Trophoblast cell (in vitro differentiated cells and primary cell): ENCODE results near the gene HIP1R.

Experiments
- DNase-seq, 2 donors: peaks; one replicate each; pipeline ENCODE4 v3.0.0-alpha.2; 2016
- H2AFZ ChIP-seq: 2 replicates; pipeline ENCODE4 v1.6.1; 2013; ENCODE audit warnings: low read length, moderate library complexity, mild to moderate bottlenecking; ENCODE audit not compliant: insufficient read depth, poor library complexity
- H2AK5ac ChIP-seq: 2 replicates; pipeline ENCODE4 v1.6.1; 2013; ENCODE audit warnings: mild to moderate bottlenecking, low read length
- H2BK120ac ChIP-seq: 2 replicates; pipeline ENCODE4 v1.6.1; 2013; ENCODE audit warnings: low read length, mild to moderate bottlenecking, moderate library complexity; ENCODE audit not compliant: insufficient read depth, poor library complexity
- H2BK12ac ChIP-seq: 2 replicates; pipeline ENCODE4 v1.6.1; 2013; ENCODE audit warnings: mild to moderate bottlenecking, low read length, moderate library complexity
- H2BK5ac ChIP-seq: 2 replicates; pipeline ENCODE4 v1.6.1; 2013; ENCODE audit warnings: low read length, low read depth, moderate library complexity, mild to moderate bottlenecking; ENCODE audit not compliant: poor library complexity
- H3K14ac ChIP-seq: 2 replicates; pipeline ENCODE4 v1.6.1; 2013; ENCODE audit warnings: mild to moderate bottlenecking, low read length
- H3K18ac ChIP-seq: 2 replicates; pipeline ENCODE4 v1.6.1; 2013; ENCODE audit warnings: mild to moderate bottlenecking, low read length
- H3K23ac ChIP-seq: 2 replicates; pipeline ENCODE4 v1.6.1; 2013; ENCODE audit warnings: low read length
- H3K27ac ChIP-seq: 2 replicates; pipeline ENCODE4 v1.5.1; 2013; ENCODE audit warnings: low read depth, mild to moderate bottlenecking, inconsistent platforms, low read length, moderate library complexity
- H3K27me3 ChIP-seq: 2 replicates; pipeline ENCODE4 v1.6.1; 2013; ENCODE audit warnings: inconsistent platforms, mild to moderate bottlenecking, low read length, moderate library complexity; ENCODE audit not compliant: insufficient read depth
- H3K36me3 ChIP-seq, 2 experiments: 1 replicate in 1 of 2; 2 replicates in 1 of 2; pipeline ENCODE4 v1.6.1; 2013; ENCODE audit warnings: low read length in 2 of 2, mild to moderate bottlenecking in 2 of 2, moderate library complexity in 1 of 2; ENCODE audit not compliant: insufficient read depth in 2 of 2, control insufficient read depth in 1 of 2
- H3K4ac ChIP-seq: 2 replicates; pipeline ENCODE4 v1.6.1; 2013; ENCODE audit warnings: low read depth, mild to moderate bottlenecking, low read length, moderate library complexity
- H3K4me1 ChIP-seq, 2 experiments: 1 replicate in 1 of 2; 2 replicates in 1 of 2; pipeline ENCODE4 v1.6.1; 2013; ENCODE audit warnings: low read length in 2 of 2, mild to moderate bottlenecking in 2 of 2, moderate library complexity in 1 of 2; ENCODE audit not compliant: insufficient read depth in 2 of 2, control insufficient read depth in 1 of 2
- H3K4me2 ChIP-seq: 2 replicates; pipeline ENCODE4 v1.6.1; 2013; ENCODE audit warnings: inconsistent platforms, mild to moderate bottlenecking, low read length, moderate library complexity
- H3K4me3 ChIP-seq: 2 replicates; pipeline ENCODE4 v1.5.1; 2013; ENCODE audit warnings: mild to moderate bottlenecking, low read depth, low read length, inconsistent platforms
- H3K79me1 ChIP-seq: one replicate; pipeline ENCODE4 v1.6.1; 2013; ENCODE audit warnings: low read length
- H3K79me2 ChIP-seq: 2 replicates; pipeline ENCODE4 v1.6.1; 2013; ENCODE audit warnings: low read length, mild to moderate bottlenecking; ENCODE audit not compliant: control insufficient read depth, insufficient read depth, poor library complexity
- H3K9ac ChIP-seq: 2 replicates; pipeline ENCODE4 v1.6.1; 2013; ENCODE audit warnings: mild to moderate bottlenecking, low read length
- H3K9me3 ChIP-seq: 2 replicates; pipeline ENCODE4 v1.6.1; 2013; ENCODE audit warnings: low read depth, mild to moderate bottlenecking, control low read depth, inconsistent platforms, low read length; ENCODE audit not compliant: insufficient read depth
- H4K12ac ChIP-seq: 2 replicates; pipeline ENCODE4 v1.6.1; 2013; ENCODE audit warnings: low read depth, mild to moderate bottlenecking, low read length, moderate library complexity
- H4K8ac ChIP-seq: 2 replicates; pipeline ENCODE4 v1.6.1; 2013; ENCODE audit warnings: low read depth, mild to moderate bottlenecking, low read length, moderate library complexity
- H4K91ac ChIP-seq: one replicate; pipeline ENCODE4 v1.6.1; 2013; ENCODE audit warnings: low read depth, mild to moderate bottlenecking, low read length, moderate library complexity
- WGBS: extraction: QIAGEN DNeasy Blood & Tissue Kit; methylation state at CpG from one replicate; pipeline ENCODE4 v1.1.7; 2013; ENCODE audit warnings: missing lambda C conversion rate; ENCODE audit not compliant: insufficient read length, insufficient coverage; ENCODE audit errors: extremely low coverage; 5-methylcytosine and 5-hydroxymethylcytosine counted together

The HIP1R gene

GRCh38 chr12:122868471-122869177 lies 33.4 kb downstream of the HIP1R start:
- no peaks in the 10 kb centered on the region for H3K27me3 ChIP-seq
- no peak overlapping the region for H3K4me2 ChIP-seq
- H2BK120ac ChIP-seq, result no peak overlapping the region
- no peak overlapping the region for H3K9ac ChIP-seq
- H4K91ac ChIP-seq, result no peak overlapping the region
- no peak overlapping the region for H3K27ac ChIP-seq
- no peak overlapping the region for H3K23ac ChIP-seq
- no peak overlapping the region for H4K8ac ChIP-seq
- peaks cover 52 to 61% of the 10 kb centered on the region in 2 experiments for H3K36me3 ChIP-seq
- no peak overlapping the region for H2AFZ ChIP-seq
- H3K79me1 ChIP-seq, result peaks cover 7% of the 10 kb centered on the region
- H3K14ac ChIP-seq, result no peak overlapping the region
- no peaks in the 10 kb centered on the region for H3K9me3 ChIP-seq
- no peak for DNase-seq
- H3K4me1 ChIP-seq, result peaks cover 19 to 27% of the 10 kb centered on the region in 2 experiments
- H2BK12ac ChIP-seq, result no peak overlapping the region
- H3K79me2 ChIP-seq, result peaks cover 2% of the 10 kb centered on the region
- H3K4me3 ChIP-seq, result no peak overlapping the region
- H2BK5ac ChIP-seq, result no peak overlapping the region
- H3K4ac ChIP-seq, result no peak overlapping the region
- no CpG with 5 or more reads among the region's 13 CpGs for WGBS
- H4K12ac ChIP-seq, result no peak overlapping the region
- no peak overlapping the region for H3K18ac ChIP-seq
- no peak overlapping the region for H2AK5ac ChIP-seq

- Histone ChIP-seq H3K79me1 (peaks cover 7% of the 10 kb centered on the region), H3K4ac (no peak overlapping the region), H4K12ac (no peak overlapping the region), H3K36me3 (peaks cover 52 to 58% of the 10 kb centered on the region in 2 experiments), H3K4me3 (no peak overlapping the region), H3K27ac (no peak overlapping the region), H2BK12ac (no peak overlapping the region), H3K9me3 (no peaks in the 10 kb centered on the region), H3K18ac (no peak overlapping the region), H2AK5ac (no peak overlapping the region), H2BK5ac (no peak overlapping the region), H3K9ac (no peak overlapping the region), H3K23ac (no peak overlapping the region), H3K4me1 (peaks cover 19 to 34% of the 10 kb centered on the region in 2 experiments), H4K91ac (no peak overlapping the region), H3K4me2 (no peak overlapping the region), H2AFZ (no peak overlapping the region), H4K8ac (no peak overlapping the region), H2BK120ac (no peak overlapping the region), H3K27me3 (no peaks in the 10 kb centered on the region), H3K79me2 (peaks cover 5% of the 10 kb centered on the region), H3K14ac (no peak overlapping the region)
- WGBS, result no CpG with 5 or more reads among the region's 8 CpGs
- no peak for DNase-seq
Observed at GRCh38 chr12:122869207-122869973, 34.1 kb downstream of the HIP1R start.

- Histone ChIP-seq H2AK5ac (no peak overlapping the region), H4K12ac (no peak overlapping the region), H3K9me3 (no peaks in the 10 kb centered on the region), H3K27ac (no peak overlapping the region), H3K4me3 (no peak overlapping the region), H4K91ac (no peak overlapping the region), H2BK5ac (no peak overlapping the region), H3K23ac (no peak overlapping the region), H2BK120ac (no peak overlapping the region), H3K27me3 (no peaks in the 10 kb centered on the region), H3K79me1 (peaks cover 7% of the 10 kb centered on the region), H3K9ac (no peak overlapping the region), H3K4me2 (no peak overlapping the region), H4K8ac (no peak overlapping the region), H2BK12ac (no peak overlapping the region), H3K4ac (peak overlapping the region; percentile 48), H3K36me3 (peaks cover 46 to 51% of the 10 kb centered on the region in 2 experiments), H3K4me1 (peaks cover 19 to 35% of the 10 kb centered on the region in 2 experiments), H2AFZ (no peak overlapping the region), H3K79me2 (peaks cover 5% of the 10 kb centered on the region), H3K18ac (no peak overlapping the region), H3K14ac (no peak overlapping the region)
- WGBS, result no CpG with 5 or more reads among the region's 11 CpGs
- no peak for DNase-seq
Observed at GRCh38 chr12:122870163-122870842, 35.0 kb downstream of the HIP1R start.

GRCh38 chr12:122870867-122871664 lies 35.8 kb downstream of the HIP1R start:
- Histone ChIP-seq H2BK5ac (no peak overlapping the region), H2BK120ac (no peak overlapping the region), H3K4me3 (no peak overlapping the region), H3K79me2 (peaks cover 5% of the 10 kb centered on the region), H3K9me3 (no peaks in the 10 kb centered on the region), H3K18ac (peak overlapping the region; percentile 23), H2AK5ac (no peak overlapping the region), H2AFZ (peak overlapping the region; percentile 6), H4K91ac (no peak overlapping the region), H4K12ac (no peak overlapping the region), H3K36me3 (peaks cover 43 to 44% of the 10 kb centered on the region in 2 experiments), H2BK12ac (peak overlapping the region; percentile 8), H3K4ac (peak overlapping the region; percentile 22), H3K9ac (peak overlapping the region; percentile 10), H3K79me1 (peaks cover 7% of the 10 kb centered on the region), H3K14ac (no peak overlapping the region), H3K4me2 (no peak overlapping the region), H3K27ac (peak overlapping the region; percentile 76), H3K27me3 (no peaks in the 10 kb centered on the region), H3K23ac (peak overlapping the region; percentile 37), H4K8ac (no peak overlapping the region), H3K4me1 (peaks cover 19 to 36% of the 10 kb centered on the region in 2 experiments)
- whole genome bisulfite sequencing, result no CpG with 5 or more reads among the region's 15 CpGs
- DNase-seq, result no peak
